GM23248 (cell line): ENCODE data around the gene CCDC15.

Experiments
- EZH2 ChIP-seq: fragments of 200-600 bp; sonication (generic); IDR thresholded peaks from 2 replicates; pipeline ENCODE4 v1.6.1; 2018; ENCODE audit warnings: antibody characterized with exemption, mild to moderate bottlenecking; ENCODE audit not compliant: insufficient read depth, poor library complexity, severe bottlenecking
- EZH2phosphoT487 ChIP-seq: fragments of 200-600 bp; sonication (generic); IDR thresholded peaks from 2 replicates; pipeline ENCODE4 v1.6.1; 2018; ENCODE audit warnings: antibody characterized with exemption, moderate library complexity, mild to moderate bottlenecking, low read depth; ENCODE audit not compliant: insufficient read depth

GRCh38 chr11:125049164-125049792 is 95.3 kb downstream of the CCDC15 start:
- TF ChIP-seq EZH2: no peak
- TF ChIP-seq EZH2phosphoT487: no peak
